ENCODE results near the gene WDR27.
"Not testable (repeated sequence)": the region's sequence is repeated elsewhere in the genome, so short reads cannot be mapped to it uniquely, and the experiment has no call there.

Gene WDR27

DNA sequence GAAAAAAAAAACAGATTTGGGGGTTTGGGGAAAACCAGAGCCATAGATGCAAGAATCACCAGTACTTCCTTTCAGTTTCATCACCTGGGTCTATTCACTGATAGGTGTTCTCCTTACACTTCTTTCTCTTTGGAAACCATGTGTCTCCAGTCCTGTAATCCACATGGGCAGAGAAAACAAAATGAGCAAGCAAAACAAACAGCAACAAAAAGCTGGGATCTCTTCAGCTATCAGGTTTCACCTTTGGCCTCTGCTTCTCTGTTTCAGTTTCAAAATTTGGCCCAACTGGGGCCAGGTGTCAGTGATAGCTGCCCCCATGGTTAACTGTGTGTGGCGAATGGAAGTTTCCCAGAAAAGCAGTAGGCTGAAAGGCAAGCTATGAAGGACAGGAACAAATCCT lies 228.2 kb downstream of the WDR27 start:
- DNase-seq (ENCODE audit: low spot score), result no peak

DNA sequence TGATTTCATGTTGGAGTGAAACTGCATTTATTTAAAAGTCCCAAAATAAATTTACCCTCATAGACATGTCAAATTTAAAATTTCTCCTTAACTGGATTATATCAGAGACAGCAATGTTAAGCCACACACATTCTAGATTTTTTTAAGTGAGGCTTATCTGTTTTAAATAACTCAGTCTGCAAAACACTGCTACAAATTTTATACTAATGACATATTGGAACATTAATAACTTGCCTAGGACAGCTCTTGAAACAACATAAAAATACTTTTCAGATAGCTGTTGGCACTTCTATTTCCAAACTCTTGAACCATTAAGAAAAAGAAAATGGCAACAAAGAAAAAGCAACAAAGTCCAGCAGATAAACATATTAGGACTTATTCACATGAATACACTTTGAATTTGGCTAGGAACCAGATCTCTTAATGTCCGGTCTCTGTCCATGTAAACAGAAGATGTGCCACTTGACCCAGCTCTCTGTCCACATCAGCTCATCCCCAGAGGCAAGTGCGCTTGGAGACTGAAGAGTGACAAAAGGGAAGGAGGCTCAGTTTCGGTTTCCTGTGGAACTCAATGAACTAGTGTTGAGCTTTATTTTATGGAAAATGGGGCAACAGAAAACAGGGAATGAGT lies 228.9 kb downstream of the WDR27 start:
- DNase-seq (ENCODE audit: low spot score), result no peak

DNA sequence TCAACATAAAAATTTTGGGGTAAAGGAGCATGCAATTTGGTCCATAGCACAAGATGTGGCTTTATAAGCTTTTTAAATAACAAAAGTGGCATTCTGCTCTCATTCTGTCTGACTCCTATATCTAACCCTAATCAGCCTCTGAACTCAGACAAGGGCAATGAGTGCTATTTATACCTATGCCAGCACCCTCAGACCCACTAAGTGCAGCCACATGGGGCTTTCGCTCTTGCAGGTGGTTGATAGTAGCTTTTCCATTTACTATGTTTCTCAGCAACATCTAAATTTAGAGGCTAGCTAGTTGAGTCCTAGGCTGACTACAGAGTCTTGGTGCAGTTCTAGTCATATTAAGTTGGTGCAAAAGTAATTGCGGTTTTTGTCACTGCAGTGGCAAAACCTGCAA lies 231.0 kb downstream of the WDR27 start:
- no peak for DNase-seq (ENCODE audit: low spot score)

DNA sequence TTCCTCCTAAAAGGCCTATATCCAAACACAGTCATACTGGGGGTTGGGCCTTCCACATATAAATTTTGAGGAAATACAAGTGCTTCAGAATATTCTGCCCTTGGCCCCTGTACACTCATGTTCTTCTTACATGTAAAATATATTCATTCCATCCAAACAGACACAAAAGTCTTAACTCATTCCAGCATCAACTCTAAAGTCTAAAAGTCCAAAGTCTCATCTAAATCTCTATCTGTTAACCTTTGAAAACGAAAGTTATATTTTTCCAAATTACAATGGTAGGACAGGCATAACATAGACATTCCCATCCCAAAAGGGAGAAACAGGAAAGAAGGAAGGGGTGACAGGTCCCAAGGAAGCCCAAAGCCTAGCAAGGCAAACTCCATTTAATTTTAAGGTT lies 232.8 kb downstream of the WDR27 start:
- no peak for DNase-seq (ENCODE audit: low spot score)

DNA sequence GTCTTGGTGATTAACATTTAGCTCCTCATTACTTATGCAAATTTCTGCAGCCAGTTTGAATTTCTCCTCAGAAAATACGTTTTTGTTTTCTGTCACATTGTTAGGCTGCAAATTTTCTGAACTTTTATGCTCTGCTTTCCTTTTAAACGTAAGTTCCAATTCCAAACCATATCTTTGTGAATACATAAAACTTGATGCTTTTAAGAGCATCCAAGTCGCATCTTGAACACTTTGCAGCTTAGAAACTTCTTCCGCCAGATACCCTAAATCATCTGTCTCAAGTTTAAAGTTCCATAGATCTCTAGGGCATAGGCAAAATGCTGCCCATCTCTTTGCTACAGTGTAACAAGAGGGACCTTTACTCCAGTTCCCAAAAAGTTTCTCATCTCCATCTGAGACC lies 234.1 kb downstream of the WDR27 start:
- not testable (repeated sequence) for DNase-seq (ENCODE audit: low spot score)

DNA sequence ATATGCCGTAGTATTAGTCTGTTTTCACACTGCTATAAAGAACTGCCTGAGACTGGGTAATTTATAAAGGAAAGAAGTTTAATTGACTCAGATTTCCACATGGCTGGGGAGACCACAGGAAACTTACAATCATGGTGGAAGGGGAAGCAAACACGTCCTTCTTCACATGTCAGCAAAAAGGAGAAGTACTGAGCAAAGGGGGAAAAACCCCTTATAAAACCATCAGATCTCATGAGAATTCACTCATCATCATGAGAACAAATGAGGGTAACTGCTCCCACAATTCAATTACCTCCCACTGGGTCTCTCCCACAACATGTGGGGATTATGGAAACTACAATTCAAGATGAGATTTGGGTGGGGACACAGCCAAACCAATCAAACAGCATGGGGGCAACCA lies 235.6 kb downstream of the WDR27 start:
- DNase-seq (ENCODE audit: low spot score), result not testable (repeated sequence)

DNA sequence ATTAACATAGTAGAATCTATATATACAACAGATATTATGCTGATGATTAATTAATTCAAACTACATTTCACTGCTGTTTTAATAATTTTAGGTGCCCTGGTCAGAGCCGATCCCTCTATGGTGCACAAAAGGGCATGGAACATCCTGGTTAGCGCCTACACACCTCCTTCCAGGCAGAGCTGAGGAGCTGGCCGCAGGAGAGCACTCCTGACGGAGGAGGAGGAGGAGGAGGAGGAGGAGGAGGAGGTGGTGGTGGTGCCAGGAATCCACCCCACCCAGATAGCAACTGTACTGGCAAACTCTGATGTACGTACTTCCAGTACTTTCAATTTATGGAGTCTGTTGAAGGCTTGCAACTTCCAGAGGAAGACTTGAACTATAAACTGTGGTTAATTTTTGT lies 244.1 kb downstream of the WDR27 start:
- no peak for DNase-seq (ENCODE audit: low spot score)

DNA sequence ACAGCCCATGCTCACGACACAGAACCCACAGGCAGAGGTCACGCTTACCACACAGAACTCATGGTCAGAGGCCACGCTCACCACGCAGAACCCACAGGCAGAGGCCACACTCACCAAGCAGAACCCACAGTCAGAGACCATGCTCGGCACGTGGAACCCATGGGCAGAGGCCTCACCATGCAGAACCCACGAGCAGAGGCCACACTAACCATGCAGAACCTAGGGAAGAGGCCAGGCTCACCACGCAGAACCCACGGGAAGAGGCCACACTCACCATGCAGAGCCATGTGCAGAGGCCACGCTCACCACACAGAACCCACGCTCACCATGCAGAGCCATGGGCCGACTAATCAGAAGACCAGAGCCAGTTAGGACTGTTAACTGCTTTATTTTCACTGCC lies 245.0 kb downstream of the WDR27 start:
- no peak for DNase-seq (ENCODE audit: low spot score)

DNA sequence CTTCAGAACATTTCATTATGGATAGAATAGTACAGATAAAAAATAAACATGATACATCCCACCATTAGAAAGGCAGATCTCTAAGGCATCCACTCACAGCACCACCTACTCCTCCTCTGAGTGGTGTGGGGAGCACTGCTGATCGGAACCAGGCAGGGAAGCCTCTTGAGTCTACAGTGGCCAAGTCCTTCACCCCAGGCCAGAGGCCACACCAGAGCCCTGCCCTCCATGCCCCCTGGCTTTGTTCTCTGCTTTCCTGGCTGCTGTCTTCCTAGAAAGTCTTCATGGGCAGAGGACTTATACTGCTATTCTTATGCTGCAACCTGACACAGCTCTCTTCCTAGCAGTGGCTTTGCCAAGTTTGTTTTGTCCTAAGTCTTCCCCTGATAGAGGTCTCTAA lies 246.4 kb downstream of the WDR27 start:
- DNase-seq (ENCODE audit: low spot score), result no peak

DNA sequence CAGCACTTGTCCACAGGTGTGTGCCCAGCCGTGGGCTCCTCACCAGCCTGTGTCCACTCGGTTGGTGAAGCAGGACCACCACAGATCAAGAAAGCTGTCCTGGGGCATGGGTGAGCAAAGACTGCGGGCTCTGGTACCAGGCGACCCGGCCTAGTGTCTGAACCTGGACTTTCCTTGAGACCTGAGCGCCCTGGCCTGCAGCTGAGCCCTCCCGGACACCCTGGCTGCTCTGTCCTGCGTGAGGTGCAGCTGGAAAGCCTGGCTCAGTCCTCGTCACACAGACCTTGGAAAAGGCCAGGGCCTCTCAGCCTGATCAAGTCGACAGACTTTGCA lies 247.0 kb downstream of the WDR27 start:
- DNase-seq (ENCODE audit: low spot score), result no peak

DNA sequence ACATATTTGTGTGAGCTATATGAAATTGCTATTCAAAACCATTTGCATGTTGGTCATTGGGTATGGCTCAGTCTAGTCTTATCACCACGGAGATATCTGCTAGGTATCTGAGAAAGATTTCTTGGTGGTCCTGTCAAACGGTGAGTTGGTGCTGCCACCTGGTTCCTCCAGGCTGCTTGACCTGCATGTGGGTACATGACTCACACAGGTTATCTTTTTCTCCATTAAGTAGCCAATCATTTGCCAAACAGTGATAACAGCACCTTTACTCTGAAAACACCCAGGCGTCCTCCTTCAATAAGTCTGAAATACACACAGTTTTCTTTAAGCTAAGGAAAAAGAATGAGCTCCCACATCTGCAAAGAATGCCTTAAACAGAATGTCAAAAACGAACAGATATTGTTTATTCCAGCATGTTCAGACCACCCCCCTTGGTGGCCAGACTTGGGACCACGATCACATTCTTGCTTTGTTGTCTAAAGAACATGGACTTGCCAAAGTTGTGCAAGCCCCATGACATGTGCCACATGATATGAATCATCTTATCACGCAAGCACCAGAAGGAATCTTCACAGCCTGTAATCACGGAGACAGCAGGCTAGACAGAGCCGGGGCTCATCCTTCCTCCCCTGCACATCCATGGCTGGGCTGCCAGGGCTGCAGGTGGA lies 247.5 kb downstream of the WDR27 start:
- no peak for DNase-seq (ENCODE audit: low spot score)

DNA sequence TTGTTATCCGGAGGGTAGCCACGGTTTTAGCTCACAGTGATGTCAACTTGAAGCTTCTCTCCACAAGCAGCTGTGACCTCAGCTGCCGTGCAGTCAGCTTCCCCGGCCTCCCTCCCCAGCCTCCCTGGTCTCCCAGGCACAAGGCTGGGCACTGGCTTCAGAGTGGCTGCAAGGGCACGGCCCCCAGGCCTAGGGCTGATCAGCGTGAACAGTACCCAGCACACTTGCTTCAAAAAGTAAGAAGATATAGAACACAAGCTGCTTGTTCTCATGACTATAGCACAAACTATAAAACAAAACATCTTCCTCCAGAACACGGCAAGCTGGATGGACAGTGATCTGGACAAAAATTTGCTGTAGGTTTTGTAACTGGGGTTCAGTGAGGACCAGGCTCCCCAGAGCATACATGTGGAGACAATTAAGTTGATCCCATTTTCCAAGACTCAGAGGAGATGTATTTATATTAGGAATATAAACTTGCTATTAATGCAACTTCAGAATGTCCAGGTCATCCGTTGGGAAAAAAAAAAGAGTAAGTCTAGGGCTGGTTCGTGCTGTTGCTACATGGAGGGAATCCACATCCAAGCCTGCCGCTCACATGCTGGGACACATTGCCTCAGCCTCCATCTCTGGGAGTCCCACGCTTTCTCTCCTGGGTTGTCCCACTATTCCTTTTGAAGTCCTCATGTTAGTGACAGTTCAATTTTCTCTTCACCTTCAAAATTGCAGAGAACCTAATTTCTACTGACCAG lies 248.8 kb downstream of the WDR27 start:
- peak; percentile 16 for DNase-seq (ENCODE audit: low spot score)

DNA sequence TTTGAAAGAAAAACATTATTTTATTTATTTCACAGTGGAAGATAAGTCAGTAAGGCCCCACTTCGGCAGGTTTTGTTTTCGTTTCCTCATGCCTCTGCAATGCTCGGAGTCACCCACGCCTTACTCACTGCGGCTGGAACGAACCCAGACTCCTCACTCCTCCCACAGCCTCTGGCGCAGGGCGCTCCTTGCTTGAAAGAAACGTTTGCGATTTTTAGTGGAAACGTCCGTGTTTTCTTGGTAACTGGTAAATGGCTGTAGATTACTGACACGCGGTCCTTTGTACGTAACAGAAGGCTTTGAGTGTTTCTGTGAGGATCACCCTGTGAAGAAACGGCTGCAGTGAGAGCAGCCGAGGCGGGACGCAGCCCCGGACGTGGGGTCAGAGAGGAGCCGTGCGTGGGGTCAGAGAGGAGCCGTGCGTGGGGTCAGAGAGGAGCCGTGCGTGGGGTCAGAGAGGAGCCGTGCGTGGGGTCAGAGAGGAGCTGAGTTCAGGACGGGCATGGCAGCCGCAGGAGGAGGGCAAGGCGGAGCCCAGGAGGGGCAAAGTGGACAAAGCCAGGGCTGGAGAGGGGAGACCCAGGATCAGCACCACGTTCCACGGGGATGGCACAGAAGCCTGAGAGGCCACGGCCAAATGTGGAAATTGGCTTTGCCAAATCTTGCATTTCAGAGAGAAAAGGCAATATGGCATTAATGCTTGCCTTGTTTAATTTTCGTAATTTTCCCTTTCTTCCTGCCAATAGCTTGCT lies 249.5 kb downstream of the WDR27 start:
- peak; percentile 90 for DNase-seq (ENCODE audit: low spot score)

DNA sequence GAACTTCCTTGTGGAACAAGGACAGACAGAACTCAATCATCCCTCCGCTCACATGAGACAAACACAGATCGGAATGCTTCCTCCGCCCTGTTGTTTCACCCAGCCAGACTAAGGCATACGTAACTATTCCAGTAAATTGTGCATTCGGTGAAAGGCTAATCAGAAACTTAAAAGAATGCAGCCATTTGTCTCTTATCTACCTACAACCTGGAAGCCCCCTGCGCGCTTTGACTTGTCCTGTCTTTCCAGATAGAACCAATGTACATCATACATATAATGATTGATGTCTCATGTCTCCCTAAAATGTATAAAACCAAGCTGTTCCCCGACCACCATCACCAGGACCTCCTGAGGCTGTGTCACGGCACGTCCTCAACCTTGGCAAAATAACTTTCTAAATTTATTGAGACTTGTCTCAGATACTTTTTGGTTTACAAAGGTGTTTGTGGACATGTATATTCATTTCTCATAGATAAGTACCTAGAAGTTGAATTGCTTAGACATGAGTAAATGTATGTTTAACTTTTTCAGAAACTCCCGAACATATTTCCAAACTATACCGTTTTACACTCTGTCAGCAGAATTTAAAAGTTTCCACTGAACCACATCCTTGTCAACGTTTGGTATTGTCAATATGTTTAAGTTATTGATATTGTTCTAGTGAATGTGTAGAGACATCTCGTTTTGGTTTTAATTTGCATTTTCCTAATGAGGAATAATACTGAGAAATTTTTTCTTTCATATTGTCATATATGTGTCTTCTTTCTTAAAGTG lies 250.6 kb downstream of the WDR27 start:
- DNase-seq (ENCODE audit: low spot score), result no peak

DNA sequence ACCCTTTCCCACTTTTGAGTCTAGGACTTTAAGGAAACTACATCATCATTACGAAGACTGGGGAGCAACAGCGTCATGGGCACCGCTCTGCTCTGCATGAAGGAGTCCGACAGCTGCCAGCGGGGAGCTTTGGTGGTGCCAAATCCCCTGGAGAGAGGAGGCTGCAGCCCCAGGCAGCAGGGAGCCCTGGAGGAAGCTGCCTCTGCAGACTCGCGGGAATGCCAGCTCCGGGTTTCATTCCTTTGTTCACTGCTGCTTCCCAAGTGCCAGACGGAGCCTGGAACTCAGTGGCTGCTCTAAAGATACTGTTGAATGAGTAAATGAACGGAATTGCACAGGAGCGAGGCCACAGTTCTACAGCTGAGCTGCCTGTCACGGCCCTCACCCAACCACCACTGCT lies 251.7 kb downstream of the WDR27 start:
- DNase-seq (ENCODE audit: low spot score), result no peak

DNA sequence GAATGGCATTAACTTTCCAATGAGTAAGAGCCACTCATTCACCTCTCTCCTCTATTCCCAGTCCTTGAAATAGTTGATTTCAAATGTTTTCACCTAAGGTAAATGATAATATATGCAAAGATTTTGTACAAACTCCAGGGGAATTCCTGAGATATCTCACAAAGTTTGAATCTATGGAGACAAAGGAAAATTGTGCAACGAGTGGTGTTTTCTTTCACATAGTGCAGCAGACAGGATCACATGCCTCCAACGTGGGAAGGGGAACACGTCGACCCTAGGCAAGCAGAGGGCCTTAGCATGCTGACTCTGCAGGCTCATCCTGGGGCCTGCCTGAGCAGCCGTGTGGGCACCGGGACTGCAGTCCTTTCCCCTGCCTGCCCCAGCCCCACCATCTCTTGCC lies 252.6 kb downstream of the WDR27 start:
- DNase-seq (ENCODE audit: low spot score), result no peak

DNA sequence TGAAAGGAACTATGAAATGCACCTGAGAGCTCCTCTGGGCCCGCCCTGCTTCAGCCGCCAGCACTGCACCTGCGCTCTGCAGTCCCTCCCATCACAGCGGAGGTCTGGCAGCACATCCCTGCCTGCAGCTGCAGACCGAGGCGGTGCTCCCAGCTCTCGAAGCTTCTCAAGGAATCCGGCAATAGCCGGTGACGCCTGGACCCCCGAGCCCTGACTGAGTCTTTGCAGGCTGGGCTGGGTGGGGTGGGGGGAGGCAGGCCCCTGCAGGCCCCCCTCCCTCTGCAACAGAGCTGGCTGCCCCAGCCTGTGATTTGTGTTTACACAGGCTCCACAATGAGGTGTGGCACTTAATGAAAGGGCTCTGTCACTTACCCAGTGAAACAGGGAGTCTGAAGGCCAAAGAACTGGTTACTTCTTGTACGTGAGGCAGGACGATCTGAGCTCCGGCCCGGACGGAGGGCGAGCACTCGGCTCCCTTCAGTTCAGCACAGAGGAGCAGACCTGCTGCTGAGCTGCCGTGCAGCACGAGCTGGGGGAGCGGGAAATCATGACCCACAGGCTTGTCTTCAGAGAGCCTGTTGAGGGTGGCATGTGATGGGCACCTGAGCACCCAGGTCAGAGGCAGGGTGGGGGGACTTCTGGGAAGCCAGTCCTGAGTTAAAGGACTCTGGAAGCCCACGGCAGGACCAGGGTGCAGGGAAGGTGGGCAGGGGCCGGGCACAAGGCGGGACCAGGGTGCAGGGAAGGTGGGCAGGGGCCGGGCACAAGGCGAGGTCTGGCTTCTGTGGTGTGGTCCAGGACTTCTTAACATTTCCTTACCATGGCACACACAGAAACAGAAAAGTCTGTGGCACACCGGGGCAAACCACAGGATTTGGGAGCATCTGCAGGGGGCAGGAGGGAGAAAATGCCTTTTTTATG lies 255.9 kb downstream of the WDR27 start:
- no peak for DNase-seq (ENCODE audit: low spot score)

DNA sequence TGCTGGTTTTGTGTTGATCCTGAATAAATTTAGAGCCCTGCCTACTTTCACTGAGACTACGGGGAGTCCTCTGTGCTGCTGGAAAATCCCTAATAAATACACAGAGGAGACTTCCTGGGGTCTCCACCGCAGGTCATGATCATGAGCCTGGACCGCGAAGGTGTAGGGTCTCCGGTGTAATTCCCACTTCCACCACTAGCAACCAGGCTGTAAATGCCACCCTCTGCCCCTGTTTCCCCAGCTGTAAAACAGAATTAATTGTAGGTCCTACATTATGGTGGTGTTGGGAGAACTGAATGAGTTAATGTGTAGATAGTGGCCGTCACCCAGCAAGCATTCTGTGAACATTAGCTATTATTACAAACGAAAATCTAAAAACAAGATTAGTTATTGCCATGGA lies 256.6 kb downstream of the WDR27 start:
- DNase-seq (ENCODE audit: low spot score), result no peak

DNA sequence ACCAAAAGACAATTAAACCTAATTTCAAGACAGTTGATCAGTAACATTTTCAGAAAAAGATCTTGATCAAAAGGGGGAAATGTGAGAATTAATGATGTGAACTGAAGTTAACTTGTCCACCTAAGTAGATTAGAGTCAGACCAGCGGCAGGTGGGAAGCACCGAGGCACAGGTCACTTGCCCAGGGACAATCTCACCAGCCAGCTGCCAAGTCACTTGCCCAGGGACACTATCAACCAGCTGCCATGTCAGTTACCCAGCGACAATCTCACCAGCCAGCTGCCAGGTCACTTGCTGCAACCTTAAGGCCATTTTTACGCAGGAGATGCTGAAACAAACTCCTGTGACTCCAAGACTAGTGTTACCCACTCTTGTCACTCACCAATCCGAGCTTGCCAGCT lies 260.5 kb downstream of the WDR27 start:
- no peak for DNase-seq (ENCODE audit: low spot score)

DNA sequence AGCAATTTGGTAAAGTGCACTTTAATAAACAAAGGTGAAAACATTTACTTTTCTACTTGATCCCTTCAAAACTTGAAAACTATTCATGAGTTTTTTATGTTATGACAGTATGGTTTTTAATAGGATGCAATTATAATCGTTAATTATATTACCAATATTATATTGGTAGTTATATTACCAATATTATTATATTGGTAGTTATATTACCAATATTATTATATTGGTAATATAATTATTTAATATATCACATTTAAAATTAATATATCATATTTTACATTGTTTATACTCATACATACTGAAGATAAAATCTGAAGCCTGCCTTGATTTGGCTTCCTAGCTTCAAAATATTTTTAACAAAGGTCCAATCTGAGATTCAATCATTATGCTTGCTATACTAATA lies 262.1 kb downstream of the WDR27 start:
- DNase-seq (ENCODE audit: low spot score), result no peak

DNA sequence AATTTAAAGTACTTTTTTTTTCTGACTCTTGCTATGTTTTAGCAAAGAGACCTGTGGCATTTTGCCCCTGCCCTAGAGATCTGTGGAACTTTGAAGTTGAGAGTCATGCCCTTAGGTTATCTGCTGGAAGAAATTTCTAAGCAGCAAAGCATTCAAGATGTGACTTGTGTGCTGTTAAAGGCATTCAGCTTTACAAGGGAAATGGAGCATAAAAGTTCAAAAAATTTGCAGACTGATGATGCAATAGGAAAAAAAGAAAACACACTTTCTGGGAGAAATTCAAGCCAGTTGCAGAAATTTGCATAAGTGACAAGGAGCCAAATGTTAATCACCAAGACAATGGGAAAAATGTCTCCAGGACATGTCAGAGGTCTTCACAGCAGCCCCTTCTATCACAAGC lies 267.3 kb downstream of the WDR27 start:
- DNase-seq (ENCODE audit: low spot score), result not testable (repeated sequence)
